OCI-LY3 (cell line): ENCODE data around the gene KIF1A.

Source experiments
- H2AFZ ChIP-seq: fragments of 200-600, 300-600 bp; shearing (Covaris generic); 2 replicates; pipeline ENCODE4 v1.6.0; 2014; ENCODE audit warnings: antibody characterized with exemption, low read depth, low read length
- H3K27ac ChIP-seq: fragments of 200-600, 300-600 bp; sonication (generic); 2 replicates; pipeline ENCODE4 v1.5.1; 2014; ENCODE audit warnings: mild to moderate bottlenecking, low read length, moderate library complexity, mixed read lengths
- H3K27me3 ChIP-seq: fragments of 200-600, 300-600 bp; sonication (generic); 2 replicates; pipeline ENCODE4 v1.6.1; 2014; ENCODE audit warnings: low read depth, low read length, mixed read lengths
- H3K36me3 ChIP-seq: fragments of 200-600, 300-600 bp; sonication (generic); replicated peaks from 2 replicates; pipeline ENCODE3; 2014; ENCODE audit warnings: low read depth, low read length, mixed read lengths
- H3K4me1 ChIP-seq: fragments of 300-600, 200-600 bp; sonication (generic); 2 replicates; pipeline ENCODE4 v1.6.1; 2014; ENCODE audit warnings: low read length, mixed read lengths
- H3K4me2 ChIP-seq: fragments of 200-600, 300-600 bp; sonication (generic); 2 replicates; pipeline ENCODE4 v1.6.1; 2014; ENCODE audit warnings: low read length, mixed read lengths
- H3K4me3 ChIP-seq: fragments of 300-600, 200-600 bp; sonication (generic); 2 replicates; pipeline ENCODE4 v1.5.1; 2014; ENCODE audit warnings: antibody characterized with exemption, mild to moderate bottlenecking, low read length, moderate library complexity
- H3K79me2 ChIP-seq: fragments of 300-600, 200-600 bp; shearing (Covaris generic); 2 replicates; pipeline ENCODE4 v1.6.1; 2014; ENCODE audit warnings: mild to moderate bottlenecking, low read length, mixed read lengths
- H3K9ac ChIP-seq: fragments of 300-600, 200-600 bp; shearing (Covaris generic); 2 replicates; pipeline ENCODE4 v1.6.0; 2014; ENCODE audit warnings: mild to moderate bottlenecking, low read length, moderate library complexity
- H3K9me3 ChIP-seq: fragments of 200-600, 300-600 bp; shearing (Covaris generic); 2 replicates; pipeline ENCODE4 v1.6.1; 2014; ENCODE audit warnings: low read length, mixed read lengths; ENCODE audit not compliant: insufficient read depth
- H4K20me1 ChIP-seq: fragments of 200-600, 300-600 bp; sonication (generic); 2 replicates; pipeline ENCODE4 v1.6.1; 2016; ENCODE audit warnings: low read length, mixed read lengths; ENCODE audit not compliant: insufficient read depth
- EZH2phosphoT487 ChIP-seq: fragments of 200-600 bp; shearing (Covaris generic); IDR thresholded peaks from 2 replicates; pipeline ENCODE4 v1.6.1; 2018; ENCODE audit warnings: antibody characterized with exemption, mixed run types, low read depth
- TF ChIP-seq, protein P1 (sequence below): fragments of 200-600, 300-600 bp; sonication (generic); IDR thresholded peaks from 2 replicates; pipeline ENCODE4 v1.5.1; 2014; ENCODE audit warnings: antibody characterized with exemption, low read length, low read depth

KIF1A gene

DNA sequence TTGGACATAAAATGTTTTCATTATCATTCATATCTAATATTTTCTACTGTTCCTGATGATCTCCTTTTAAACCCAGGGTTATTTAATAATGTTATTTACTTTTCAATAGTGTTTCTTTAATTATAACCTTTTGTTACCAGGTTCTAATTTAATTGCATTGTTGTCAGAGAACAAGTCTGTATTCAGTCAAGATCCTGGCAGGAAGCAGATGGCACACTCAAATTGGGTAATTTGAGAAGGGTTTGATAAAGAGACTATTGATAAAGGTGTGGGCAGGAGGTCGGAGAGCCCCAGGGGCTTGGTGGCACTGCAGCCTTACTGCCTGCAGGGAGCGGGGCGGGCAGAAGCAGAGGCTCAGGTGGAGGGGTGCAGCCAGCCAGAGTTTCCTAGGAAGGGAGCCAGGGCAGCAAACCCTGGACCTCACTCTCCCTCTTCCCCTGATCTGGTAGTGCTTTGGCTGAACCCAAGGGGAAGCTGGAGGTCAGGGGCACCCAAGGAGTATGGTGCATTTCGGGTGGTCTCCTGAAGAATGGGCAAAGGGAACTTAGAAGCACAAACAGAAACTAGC, 2.3 kb upstream of the KIF1A start:
- TF ChIP-seq, protein P1, sequence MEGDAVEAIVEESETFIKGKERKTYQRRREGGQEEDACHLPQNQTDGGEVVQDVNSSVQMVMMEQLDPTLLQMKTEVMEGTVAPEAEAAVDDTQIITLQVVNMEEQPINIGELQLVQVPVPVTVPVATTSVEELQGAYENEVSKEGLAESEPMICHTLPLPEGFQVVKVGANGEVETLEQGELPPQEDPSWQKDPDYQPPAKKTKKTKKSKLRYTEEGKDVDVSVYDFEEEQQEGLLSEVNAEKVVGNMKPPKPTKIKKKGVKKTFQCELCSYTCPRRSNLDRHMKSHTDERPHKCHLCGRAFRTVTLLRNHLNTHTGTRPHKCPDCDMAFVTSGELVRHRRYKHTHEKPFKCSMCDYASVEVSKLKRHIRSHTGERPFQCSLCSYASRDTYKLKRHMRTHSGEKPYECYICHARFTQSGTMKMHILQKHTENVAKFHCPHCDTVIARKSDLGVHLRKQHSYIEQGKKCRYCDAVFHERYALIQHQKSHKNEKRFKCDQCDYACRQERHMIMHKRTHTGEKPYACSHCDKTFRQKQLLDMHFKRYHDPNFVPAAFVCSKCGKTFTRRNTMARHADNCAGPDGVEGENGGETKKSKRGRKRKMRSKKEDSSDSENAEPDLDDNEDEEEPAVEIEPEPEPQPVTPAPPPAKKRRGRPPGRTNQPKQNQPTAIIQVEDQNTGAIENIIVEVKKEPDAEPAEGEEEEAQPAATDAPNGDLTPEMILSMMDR = no peak
- TF ChIP-seq EZH2phosphoT487 = no peak
- Histone ChIP-seq H3K27me3 (0 out of 2 replicates have a peak, but pooled peaks cover 5% of the 10 kb centered on the region), H4K20me1 (no peaks in the 10 kb centered on the region)

GRCh38 chr2:240821429-240821778, 1.4 kb upstream of the KIF1A start:
- Histone ChIP-seq H3K4me1 (no peaks in the 10 kb centered on the region), H4K20me1 (no peaks in the 10 kb centered on the region), H3K27ac (no peak overlapping the region), H3K4me2 (no peak overlapping the region), H3K36me3 (no peaks in the 10 kb centered on the region), H2AFZ (no peak overlapping the region), H3K27me3 (no peaks in the 10 kb centered on the region), H3K79me2 (no peaks in the 10 kb centered on the region), H3K9me3 (no peaks in the 10 kb centered on the region), H3K4me3 (no peak overlapping the region), H3K9ac (no peak overlapping the region)
- TF ChIP-seq EZH2phosphoT487 = no peak
- TF ChIP-seq, protein P1 = no peak

More for the DNA sequence above, 2.3 kb upstream of the KIF1A start:
- no peak overlapping the region for H3K4me3 ChIP-seq
- no peaks in the 10 kb centered on the region for H3K79me2 ChIP-seq
- H3K4me1 ChIP-seq = no peaks in the 10 kb centered on the region
- no peak overlapping the region for H3K4me2 ChIP-seq
- H3K27ac ChIP-seq = no peak overlapping the region
- no peaks in the 10 kb centered on the region for H3K9me3 ChIP-seq
- H3K36me3 ChIP-seq = no peaks in the 10 kb centered on the region
- no peak overlapping the region for H3K9ac ChIP-seq
- H2AFZ ChIP-seq = no peak overlapping the region

DNA sequence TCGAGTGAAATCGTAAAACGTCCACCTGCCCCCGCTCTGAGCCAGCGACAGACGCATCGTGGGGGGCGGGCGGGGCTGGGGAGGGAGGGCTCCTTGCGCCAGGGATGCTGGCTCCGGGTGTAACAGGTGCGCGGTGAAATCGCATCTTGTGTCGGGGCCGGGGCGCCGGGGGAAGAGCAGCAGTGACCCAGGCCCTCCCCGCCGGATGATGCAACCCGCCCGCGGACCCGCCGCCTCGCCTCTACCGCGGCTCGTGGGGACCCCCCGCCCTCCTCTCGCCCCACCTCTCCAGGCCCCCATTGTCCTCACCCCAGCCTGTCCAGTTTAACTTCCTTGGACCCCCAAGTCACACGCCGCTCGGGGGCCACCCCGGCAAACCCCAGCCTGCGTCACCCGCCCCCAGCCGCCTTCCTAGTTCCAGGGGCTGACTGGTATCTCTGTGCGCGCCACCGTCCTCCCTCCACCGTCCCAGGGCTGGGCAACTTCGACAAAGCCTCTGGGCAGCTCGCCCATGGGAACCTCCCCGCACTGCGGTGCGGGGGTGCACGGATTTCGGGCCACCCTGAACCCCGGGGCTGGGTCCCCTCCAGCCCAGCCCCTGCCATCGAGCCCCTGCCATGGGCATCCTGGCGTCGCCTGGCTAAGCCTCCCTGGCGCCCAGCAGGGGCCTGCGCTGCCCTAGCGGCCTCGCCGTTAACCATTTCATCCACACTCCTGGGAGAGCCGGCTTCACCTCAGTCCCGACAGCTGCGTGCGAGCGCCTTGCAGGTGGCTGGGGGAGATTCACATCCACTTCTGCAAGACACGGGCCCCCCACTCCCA, 799 bp upstream of the KIF1A start:
- Histone ChIP-seq H3K4me3 (no peak overlapping the region), H3K4me2 (no peak overlapping the region)
- TF ChIP-seq, protein P1 = no peak
- TF ChIP-seq EZH2phosphoT487 = no peak

DNA sequence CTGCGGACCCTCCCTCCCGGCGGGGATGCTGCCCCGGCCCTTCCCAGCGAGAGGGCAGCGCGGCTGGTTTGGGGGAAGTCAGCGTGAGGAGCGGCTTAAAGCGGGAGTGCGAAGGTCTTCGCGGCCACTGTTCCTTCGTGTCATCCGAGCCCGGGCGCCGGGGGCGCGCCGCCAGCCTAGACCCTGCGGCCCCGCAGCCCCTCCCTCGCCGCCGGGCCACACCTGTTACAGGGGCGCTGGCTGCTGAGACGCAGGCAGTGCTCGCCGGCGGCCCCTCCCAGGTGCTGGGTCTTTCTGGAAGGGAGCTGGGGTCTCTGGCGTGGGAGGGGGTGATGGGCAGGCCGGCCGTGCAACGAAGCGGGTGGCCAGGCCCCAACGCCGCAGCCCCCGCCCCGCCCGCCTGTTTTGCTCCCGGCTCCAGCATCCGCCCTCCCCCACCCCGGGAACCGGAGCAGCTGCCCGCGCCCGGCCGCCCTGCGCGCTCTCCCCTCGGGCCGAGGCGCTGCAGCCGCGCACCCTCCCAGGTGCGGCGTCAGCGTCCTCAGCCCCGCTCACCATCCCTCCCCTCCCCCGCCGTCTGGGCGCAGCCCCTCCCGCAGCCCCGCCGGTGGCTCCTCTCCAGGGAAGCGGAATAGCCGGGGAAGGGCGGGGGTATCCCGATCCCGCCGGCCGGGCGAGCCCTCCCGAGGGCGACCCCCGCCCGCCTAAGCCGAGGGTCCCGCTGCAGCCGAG, 727 bp downstream of the KIF1A start:
- Histone ChIP-seq H3K4me3 (no peak overlapping the region), H3K9ac (no peak overlapping the region), H2AFZ (no peak overlapping the region), H3K4me2 (no peak overlapping the region), H3K27ac (no peak overlapping the region), H4K20me1 (no peaks in the 10 kb centered on the region), H3K9me3 (no peaks in the 10 kb centered on the region), H3K4me1 (no peaks in the 10 kb centered on the region), H3K79me2 (no peaks in the 10 kb centered on the region), H3K36me3 (no peaks in the 10 kb centered on the region), H3K27me3 (no peaks in the 10 kb centered on the region)
- TF ChIP-seq, protein P1 = no peak
- no peak for TF ChIP-seq EZH2phosphoT487

More for the DNA sequence above, 799 bp upstream of the KIF1A start:
- Histone ChIP-seq H3K9me3 (no peaks in the 10 kb centered on the region), H3K27me3 (no peaks in the 10 kb centered on the region), H3K9ac (no peak overlapping the region), H3K36me3 (no peaks in the 10 kb centered on the region), H3K79me2 (no peaks in the 10 kb centered on the region), H4K20me1 (no peaks in the 10 kb centered on the region), H3K27ac (no peak overlapping the region), H3K4me1 (no peaks in the 10 kb centered on the region), H2AFZ (no peak overlapping the region)
